PC-3 (cell line): ENCODE data around the gene GNB5. TPM values are rescaled to one million over a fixed set of nuclear protein-coding genes. Genes with fewer than 3 reads are reported as not detected.

Experiments used
- ATAC-seq: fragments of 200-7000 bp; cut with Tn5 transposase; 2 replicates; pipeline ENCODE4 v1.9.1; 2020; ENCODE audit warnings: mild to moderate bottlenecking, moderate library complexity
- BruUV-seq: library from RNA; stranded (reverse); fragments of 400-500 nt; replicated peaks from 2 replicates; lab custom pipeline; 2021; lab: Mats Ljungman, UMichigan
- CTCF ChIA-PET: fragments of 300-600 bp; sonication (Branson Sonifier 250); formaldehyde crosslinking; loops from one replicate; lab custom pipeline; 2022; ENCODE audit warnings: antibody characterized with exemption; lab: Charles Lee
- POLR2A ChIA-PET: fragments of 300-600 bp; sonication (Branson Sonifier 250); formaldehyde crosslinking; loops from one replicate; lab custom pipeline; 2022; ENCODE audit warnings: antibody characterized with exemption; ENCODE audit not compliant: unreplicated experiment; lab: Charles Lee
- DNase-seq: peaks from one replicate; pipeline ENCODE4 v3.0.0-alpha.2; 2015
- H2AFZ ChIP-seq: fragments of 300-600 bp; sonication (generic); 2 replicates; pipeline ENCODE4 v1.6.0; 2016; ENCODE audit warnings: antibody characterized with exemption, low read length
- H3F3A ChIP-seq: fragments of 300-600 bp; sonication (generic); one replicate; pipeline ENCODE4 v1.6.0; 2017; ENCODE audit warnings: antibody characterized with exemption, low read length, control low read depth, mild to moderate bottlenecking; ENCODE audit not compliant: unreplicated experiment
- H3K27ac ChIP-seq: fragments of 300-600 bp; sonication (generic); 2 replicates; pipeline ENCODE4 v1.5.1; 2016; ENCODE audit warnings: mild to moderate bottlenecking, low read length
- H3K27me3 ChIP-seq: fragments of 300-600 bp; sonication (generic); 2 replicates; pipeline ENCODE4 v1.6.1; 2016; ENCODE audit warnings: low read length, mixed read lengths
- H3K36me3 ChIP-seq: fragments of 300-600 bp; sonication (generic); 2 replicates; pipeline ENCODE4 v1.6.1; 2016; ENCODE audit warnings: low read depth, mixed run types, low read length, mixed read lengths
- H3K4me1 ChIP-seq: fragments of 300-600 bp; sonication (generic); 2 replicates; pipeline ENCODE4 v1.5.1; 2016; ENCODE audit warnings: low read length; ENCODE audit not compliant: insufficient read depth
- H3K4me2 ChIP-seq: fragments of 300-600 bp; sonication (generic); 2 replicates; pipeline ENCODE4 v1.6.0; 2016; ENCODE audit warnings: low read length
- H3K4me3 ChIP-seq: fragments of 300-600 bp; sonication (generic); 2 replicates; pipeline ENCODE4 v1.5.1; 2016; ENCODE audit warnings: mild to moderate bottlenecking, low read length, mixed read lengths
- H3K79me2 ChIP-seq: fragments of 300-600 bp; sonication (generic); 2 replicates; pipeline ENCODE4 v1.6.1; 2017; ENCODE audit warnings: low read length, mixed read lengths
- H3K9ac ChIP-seq: fragments of 300-600 bp; sonication (generic); 2 replicates; pipeline ENCODE4 v1.6.0; 2016; ENCODE audit warnings: mild to moderate bottlenecking, low read length
- H3K9me2 ChIP-seq: fragments of 300-600 bp; sonication (generic); replicated peaks from 2 replicates; pipeline ENCODE4 v1.6.1; 2016; ENCODE audit warnings: mixed run types, low read length, mixed read lengths
- H3K9me3 ChIP-seq: fragments of 300-600 bp; sonication (generic); 2 replicates; pipeline ENCODE4 v1.6.1; 2016; ENCODE audit warnings: low read length, mixed read lengths
- H4K20me1 ChIP-seq: fragments of 300-600 bp; sonication (generic); 2 replicates; pipeline ENCODE4 v1.6.1; 2016; ENCODE audit warnings: low read length, mixed read lengths
- CTCF ChIP-seq: fragments of 300-600 bp; sonication (generic); conservative IDR thresholded peaks from 2 replicates; pipeline ENCODE4 v1.5.1; 2017; ENCODE audit warnings: antibody characterized with exemption, low read depth, mild to moderate bottlenecking, low read length
- EZH2 ChIP-seq: fragments of 300-600 bp; sonication (generic); IDR thresholded peaks from one replicate; pipeline ENCODE4 v1.6.1; 2017; ENCODE audit warnings: antibody characterized with exemption, mild to moderate bottlenecking, low read length; ENCODE audit not compliant: unreplicated experiment
- EZH2phosphoT487 ChIP-seq: fragments of 300-600 bp; sonication (generic); IDR thresholded peaks from 2 replicates; pipeline ENCODE4 v1.6.1; 2018; ENCODE audit warnings: mild to moderate bottlenecking, antibody characterized with exemption, low read length, borderline replicate concordance
- intact Hi-C: fragments of 100-400 bp; cut with micrococcal nuclease; formaldehyde crosslinking; loops from 2 replicates; pipeline ENCODE4 v1.9.0; 2023
- total RNA-seq: library from RNA; depleted of rRNA; stranded (reverse); fragments of >200 nt; gene quantifications from 2 replicates; pipeline ENCODE4 v1.2.3, GENCODE V29; 2014

GNB5 gene
- total RNA-seq, 1 experiment from 2014 or later = 49.3 TPM

GRCh38 chr15:52148403-52148802 is 42.8 kb downstream of the GNB5 start:
- no peaks in the 10 kb centered on the region for H4K20me1 ChIP-seq
- H3K36me3 ChIP-seq = no peaks in the 10 kb centered on the region
- H3K4me2 ChIP-seq = no peak overlapping the region
- H3K4me1 ChIP-seq = peaks cover 15% of the 10 kb centered on the region
- H3K9me3 ChIP-seq = no peaks in the 10 kb centered on the region
- no peak overlapping the region for H2AFZ ChIP-seq
- no peaks in the 10 kb centered on the region for H3F3A ChIP-seq
- H3K9me2 ChIP-seq = no peaks in the 10 kb centered on the region
- H3K79me2 ChIP-seq = no peaks in the 10 kb centered on the region
- ChIA-PET CTCF (no interaction called here), POLR2A (no interaction called here)
- peak; percentile 49; the same call in 1 of the 2 replicates for ATAC-seq
- H3K27me3 ChIP-seq = no peaks in the 10 kb centered on the region
- no peak for TF ChIP-seq EZH2
- no peak for TF ChIP-seq EZH2phosphoT487
- TF ChIP-seq CTCF = no peak
- BruUV-seq = no TSS peak
- intact Hi-C loops = no loop called here
- H3K4me3 ChIP-seq = no peak overlapping the region
- no peak overlapping the region for H3K27ac ChIP-seq
- H3K9ac ChIP-seq = no peak overlapping the region
- no peak for DNase-seq

- no peaks in the 10 kb centered on the region for H3K9me3 ChIP-seq
- no peaks in the 10 kb centered on the region for H3K79me2 ChIP-seq
- H4K20me1 ChIP-seq = no peaks in the 10 kb centered on the region
- no peak overlapping the region for H3K4me3 ChIP-seq
- no peak overlapping the region for H2AFZ ChIP-seq
- intact Hi-C loops = no loop called here
- no peaks in the 10 kb centered on the region for H3F3A ChIP-seq
- H3K4me2 ChIP-seq = no peak overlapping the region
- TF ChIP-seq CTCF (no peak), EZH2phosphoT487 (no peak), EZH2 (no peak)
- no peaks in the 10 kb centered on the region for H3K27me3 ChIP-seq
- no TSS peak for BruUV-seq
- ATAC-seq (no peak), DNase-seq (no peak)
- ChIA-PET POLR2A (no interaction called here), CTCF (no interaction called here)
- H3K9ac ChIP-seq = no peak overlapping the region
- no peaks in the 10 kb centered on the region for H3K9me2 ChIP-seq
- H3K27ac ChIP-seq = no peak overlapping the region
- H3K4me1 ChIP-seq = peaks cover 16% of the 10 kb centered on the region
- no peaks in the 10 kb centered on the region for H3K36me3 ChIP-seq
Measured at GRCh38 chr15:52146776-52147175, 44.4 kb downstream of the GNB5 start.

- H3K79me2 ChIP-seq = no peaks in the 10 kb centered on the region
- H2AFZ ChIP-seq = no peak overlapping the region
- no peaks in the 10 kb centered on the region for H3F3A ChIP-seq
- no peak overlapping the region for H3K4me3 ChIP-seq
- no peak for TF ChIP-seq EZH2
- TF ChIP-seq CTCF = no peak
- TF ChIP-seq EZH2phosphoT487 = no peak
- H4K20me1 ChIP-seq = no peaks in the 10 kb centered on the region
- H3K36me3 ChIP-seq = no peaks in the 10 kb centered on the region
- no TSS peak for BruUV-seq
- no peaks in the 10 kb centered on the region for H3K9me2 ChIP-seq
- H3K27ac ChIP-seq = no peak overlapping the region
- no peaks in the 10 kb centered on the region for H3K9me3 ChIP-seq
- ChIA-PET POLR2A (no interaction called here), CTCF (no interaction called here)
- ATAC-seq (no peak), DNase-seq (no peak)
- peaks cover 16% of the 10 kb centered on the region for H3K4me1 ChIP-seq
- intact Hi-C loops = no loop called here
- no peak overlapping the region for H3K9ac ChIP-seq
- no peak overlapping the region for H3K4me2 ChIP-seq
- no peaks in the 10 kb centered on the region for H3K27me3 ChIP-seq
Measured at GRCh38 chr15:52146261-52146660, 44.9 kb downstream of the GNB5 start.
